A549 treated with ZK216348 at 1 μM for 4 hours (cell line): ENCODE measurements around the gene RAB3GAP2. TPM values are rescaled to one million over a fixed set of nuclear protein-coding genes. Genes with fewer than 3 reads are reported as not detected.

ENCODE experiments used
- total RNA-seq: library from RNA; stranded (reverse); fragments of 200-300 nt; extraction: Qiagen RNA extraction; gene quantifications from 5 replicates; pipeline ENCODE4 v1.2.3, GENCODE V29; 2022; ENCODE audit warnings: low read depth

RAB3GAP2 gene, protein sequence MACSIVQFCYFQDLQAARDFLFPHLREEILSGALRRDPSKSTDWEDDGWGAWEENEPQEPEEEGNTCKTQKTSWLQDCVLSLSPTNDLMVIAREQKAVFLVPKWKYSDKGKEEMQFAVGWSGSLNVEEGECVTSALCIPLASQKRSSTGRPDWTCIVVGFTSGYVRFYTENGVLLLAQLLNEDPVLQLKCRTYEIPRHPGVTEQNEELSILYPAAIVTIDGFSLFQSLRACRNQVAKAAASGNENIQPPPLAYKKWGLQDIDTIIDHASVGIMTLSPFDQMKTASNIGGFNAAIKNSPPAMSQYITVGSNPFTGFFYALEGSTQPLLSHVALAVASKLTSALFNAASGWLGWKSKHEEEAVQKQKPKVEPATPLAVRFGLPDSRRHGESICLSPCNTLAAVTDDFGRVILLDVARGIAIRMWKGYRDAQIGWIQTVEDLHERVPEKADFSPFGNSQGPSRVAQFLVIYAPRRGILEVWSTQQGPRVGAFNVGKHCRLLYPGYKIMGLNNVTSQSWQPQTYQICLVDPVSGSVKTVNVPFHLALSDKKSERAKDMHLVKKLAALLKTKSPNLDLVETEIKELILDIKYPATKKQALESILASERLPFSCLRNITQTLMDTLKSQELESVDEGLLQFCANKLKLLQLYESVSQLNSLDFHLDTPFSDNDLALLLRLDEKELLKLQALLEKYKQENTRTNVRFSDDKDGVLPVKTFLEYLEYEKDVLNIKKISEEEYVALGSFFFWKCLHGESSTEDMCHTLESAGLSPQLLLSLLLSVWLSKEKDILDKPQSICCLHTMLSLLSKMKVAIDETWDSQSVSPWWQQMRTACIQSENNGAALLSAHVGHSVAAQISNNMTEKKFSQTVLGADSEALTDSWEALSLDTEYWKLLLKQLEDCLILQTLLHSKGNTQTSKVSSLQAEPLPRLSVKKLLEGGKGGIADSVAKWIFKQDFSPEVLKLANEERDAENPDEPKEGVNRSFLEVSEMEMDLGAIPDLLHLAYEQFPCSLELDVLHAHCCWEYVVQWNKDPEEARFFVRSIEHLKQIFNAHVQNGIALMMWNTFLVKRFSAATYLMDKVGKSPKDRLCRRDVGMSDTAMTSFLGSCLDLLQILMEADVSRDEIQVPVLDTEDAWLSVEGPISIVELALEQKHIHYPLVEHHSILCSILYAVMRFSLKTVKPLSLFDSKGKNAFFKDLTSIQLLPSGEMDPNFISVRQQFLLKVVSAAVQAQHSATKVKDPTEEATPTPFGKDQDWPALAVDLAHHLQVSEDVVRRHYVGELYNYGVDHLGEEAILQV (N-terminal part only)
- total RNA-seq, result 8.3 to 14.5 TPM (median 13.6 TPM) in 5 replicates

GRCh38 chr1:220272047-220272840 is at the start of gene RAB3GAP2:
Gene RAB3GAP2 (minus strand): TSS chr1:220272453. CDS start chr1:220272337, 116 bp downstream.

Other genes starting within 250 kb of the RAB3GAP2 start
- 67.9 to 87.4 TPM (median 79.2 TPM) in 5 replicates for gene EPRS1, start 225.9 kb downstream of the RAB3GAP2 start, total RNA-seq
- gene BPNT1, start 182.7 kb downstream of the RAB3GAP2 start, total RNA-seq, result 17.0 to 21.2 TPM (median 18.1 TPM) in 5 replicates
- gene IARS2, start 178.3 kb downstream of the RAB3GAP2 start, total RNA-seq, result 87.5 to 130 TPM (median 104 TPM) in 5 replicates